ENCODE results near the gene SC5D.

Gene SC5D

GRCh38 chr11:121337078-121337477, 44.5 kb downstream of the SC5D start:
- Histone ChIP-seq H3K9me3 (ENCODE audit: severe bottlenecking) (no peaks in the 10 kb centered on the region), H3K36me3 (no peaks in the 10 kb centered on the region), H3K27ac (no peak overlapping the region), H3K4me3 (ENCODE audit: low read depth, low read length) (no peak overlapping the region), H3K27me3 (ENCODE audit: insufficient read depth, low read depth, severe bottlenecking) (no peaks in the 10 kb centered on the region)
- TF ChIP-seq CTCF (IDR thresholded peaks at IDR 0.05; ENCODE audit: low read depth, low read length): no peak
- DNase-seq: no peak

- Histone ChIP-seq H3K27me3 (ENCODE audit: insufficient read depth, low read depth, severe bottlenecking) (no peaks in the 10 kb centered on the region), H3K4me3 (ENCODE audit: low read depth, low read length) (no peak overlapping the region), H3K9me3 (ENCODE audit: severe bottlenecking) (no peaks in the 10 kb centered on the region), H3K36me3 (no peaks in the 10 kb centered on the region), H3K27ac (no peak overlapping the region)
- no peak for TF ChIP-seq CTCF (IDR thresholded peaks at IDR 0.05; ENCODE audit: low read depth, low read length)
- DNase-seq: no peak
Observed at GRCh38 chr11:121337740-121338272, 45.2 kb downstream of the SC5D start.

- TF ChIP-seq CTCF (IDR thresholded peaks at IDR 0.05; ENCODE audit: low read depth, low read length): no peak
- no peak overlapping the region for H3K27ac ChIP-seq
- no peaks in the 10 kb centered on the region for H3K27me3 ChIP-seq (ENCODE audit: insufficient read depth, low read depth, severe bottlenecking)
- no peak overlapping the region for H3K4me3 ChIP-seq (ENCODE audit: low read depth, low read length)
- no peak for DNase-seq
- H3K36me3 ChIP-seq: no peaks in the 10 kb centered on the region
- no peaks in the 10 kb centered on the region for H3K9me3 ChIP-seq (ENCODE audit: severe bottlenecking)
Observed at GRCh38 chr11:121338536-121338935, 46.0 kb downstream of the SC5D start.

- no peak for TF ChIP-seq CTCF (IDR thresholded peaks at IDR 0.05; ENCODE audit: low read depth, low read length)
Observed at GRCh38 chr11:121340032-121340580, 47.5 kb downstream of the SC5D start.

GRCh38 chr11:121341609-121342008, 49.0 kb downstream of the SC5D start:
- no peak for TF ChIP-seq CTCF (IDR thresholded peaks at IDR 0.05; ENCODE audit: low read depth, low read length)

More at GRCh38 chr11:121340032-121340580, 47.5 kb downstream of the SC5D start:
- Histone ChIP-seq H3K9me3 (ENCODE audit: severe bottlenecking) (no peaks in the 10 kb centered on the region), H3K27ac (no peak overlapping the region), H3K4me3 (ENCODE audit: low read depth, low read length) (no peak overlapping the region), H3K36me3 (no peaks in the 10 kb centered on the region), H3K27me3 (ENCODE audit: insufficient read depth, low read depth, severe bottlenecking) (no peaks in the 10 kb centered on the region)
- DNase-seq: no peak

GRCh38 chr11:121344824-121345223, 52.3 kb downstream of the SC5D start:
- Histone ChIP-seq H3K9me3 (ENCODE audit: severe bottlenecking) (no peaks in the 10 kb centered on the region), H3K4me3 (ENCODE audit: low read depth, low read length) (no peak overlapping the region), H3K27ac (no peak overlapping the region), H3K27me3 (ENCODE audit: insufficient read depth, low read depth, severe bottlenecking) (no peaks in the 10 kb centered on the region), H3K36me3 (no peaks in the 10 kb centered on the region)
- no peak for TF ChIP-seq CTCF (IDR thresholded peaks at IDR 0.05; ENCODE audit: low read depth, low read length)
- no peak for DNase-seq

More at GRCh38 chr11:121341609-121342008, 49.0 kb downstream of the SC5D start:
- Histone ChIP-seq H3K4me3 (ENCODE audit: low read depth, low read length) (no peak overlapping the region), H3K27me3 (ENCODE audit: insufficient read depth, low read depth, severe bottlenecking) (no peaks in the 10 kb centered on the region), H3K9me3 (ENCODE audit: severe bottlenecking) (no peaks in the 10 kb centered on the region), H3K27ac (no peak overlapping the region), H3K36me3 (no peaks in the 10 kb centered on the region)
- no peak for DNase-seq

Measured in WERI-Rb-1 (cell line).